HG02642 (cell line): ENCODE results near the gene NR2F1-AS1.

Source experiments
- ATAC-seq: cut with Tn5 transposase; IDR thresholded peaks from one replicate; pipeline ENCODE4 v1.9.1; 2021; ENCODE audit warnings: mild to moderate bottlenecking; ENCODE audit not compliant: unreplicated experiment, poor library complexity

NR2F1-AS1 gene

DNA sequence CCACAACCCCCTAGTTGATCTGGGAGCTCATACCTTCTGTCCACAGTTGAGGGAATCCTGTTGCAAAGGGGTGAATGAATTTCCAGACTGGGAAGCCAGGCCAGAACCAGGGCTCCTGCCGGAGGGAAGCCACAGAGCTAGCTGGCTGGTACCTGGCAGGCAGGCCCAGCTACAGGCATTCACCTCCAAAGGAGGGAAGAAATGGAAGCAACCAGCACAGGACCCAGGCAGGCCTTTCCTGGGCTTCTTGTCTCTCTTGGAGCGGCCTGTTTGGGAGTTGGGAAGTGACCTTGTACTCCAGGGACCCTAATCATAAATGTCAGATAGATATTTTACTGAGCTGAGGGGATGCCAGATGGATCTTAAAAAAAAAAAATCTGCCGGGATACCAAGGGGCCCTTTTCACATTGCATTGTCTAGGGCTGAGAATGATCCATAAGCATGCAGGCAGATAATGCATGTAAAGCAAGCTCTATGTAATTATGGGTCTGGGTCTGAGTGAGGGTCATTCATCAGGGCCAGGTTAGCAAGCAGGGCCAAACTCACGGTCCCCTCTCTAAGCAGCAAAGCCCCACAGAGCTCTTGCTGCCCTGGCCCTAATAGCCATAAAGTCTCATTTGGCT is 10.4 kb upstream of the NR2F1-AS1 start:
- no peak for ATAC-seq

DNA sequence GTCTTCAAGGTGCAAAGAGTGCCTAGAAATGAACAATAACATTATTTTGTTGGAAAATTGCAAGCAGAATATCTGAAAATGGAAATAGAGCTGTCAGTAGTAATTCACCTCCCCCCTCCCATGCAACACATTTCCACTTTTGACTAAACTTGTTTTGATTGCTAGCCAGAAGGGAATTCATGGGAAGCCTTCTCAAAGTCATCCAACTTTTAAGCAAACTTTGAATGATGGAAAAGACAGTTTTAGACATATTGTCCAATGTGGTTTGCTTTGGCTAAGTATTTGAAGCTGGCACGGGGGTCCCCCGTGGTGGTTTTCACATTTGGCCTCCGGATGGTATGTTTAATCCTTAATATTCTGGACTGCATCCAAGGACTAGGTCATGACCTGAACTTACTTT is 9.5 kb upstream of the NR2F1-AS1 start:
- ATAC-seq = no peak

GRCh38 chr5:93589829-93590215 is 8.8 kb upstream of the NR2F1-AS1 start:
- no peak for ATAC-seq

DNA sequence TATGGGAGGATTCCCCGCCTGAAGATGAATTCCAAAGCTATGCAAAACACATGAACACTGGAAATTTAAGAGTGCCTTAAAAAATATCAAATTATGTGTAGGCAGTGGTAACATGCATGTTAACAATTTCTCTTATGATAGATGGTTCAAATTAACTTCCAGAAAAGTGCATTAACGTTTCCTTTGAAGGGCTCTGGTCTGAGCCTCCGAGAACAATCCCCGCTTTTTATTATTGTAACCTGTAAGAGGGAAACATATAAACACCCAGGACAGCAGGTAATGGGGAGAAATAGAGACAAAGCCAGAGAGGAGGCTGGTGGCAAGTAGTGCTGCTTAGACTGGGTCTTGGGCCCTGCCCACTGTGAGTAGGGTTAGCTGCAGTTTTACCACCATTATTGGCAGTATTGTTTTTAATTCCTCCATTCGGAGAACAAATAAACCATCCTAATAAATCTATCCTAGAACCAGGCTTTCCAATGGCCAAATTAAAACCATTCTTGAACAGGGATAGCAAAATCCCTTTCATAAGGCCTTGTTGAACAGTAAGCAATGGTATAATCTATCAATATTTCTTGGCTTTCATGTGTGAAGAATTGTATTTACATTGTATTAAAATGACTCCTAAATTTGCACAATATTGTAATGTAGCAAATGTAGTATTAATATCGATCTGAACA is 8.3 kb upstream of the NR2F1-AS1 start:
- ATAC-seq = no peak

DNA sequence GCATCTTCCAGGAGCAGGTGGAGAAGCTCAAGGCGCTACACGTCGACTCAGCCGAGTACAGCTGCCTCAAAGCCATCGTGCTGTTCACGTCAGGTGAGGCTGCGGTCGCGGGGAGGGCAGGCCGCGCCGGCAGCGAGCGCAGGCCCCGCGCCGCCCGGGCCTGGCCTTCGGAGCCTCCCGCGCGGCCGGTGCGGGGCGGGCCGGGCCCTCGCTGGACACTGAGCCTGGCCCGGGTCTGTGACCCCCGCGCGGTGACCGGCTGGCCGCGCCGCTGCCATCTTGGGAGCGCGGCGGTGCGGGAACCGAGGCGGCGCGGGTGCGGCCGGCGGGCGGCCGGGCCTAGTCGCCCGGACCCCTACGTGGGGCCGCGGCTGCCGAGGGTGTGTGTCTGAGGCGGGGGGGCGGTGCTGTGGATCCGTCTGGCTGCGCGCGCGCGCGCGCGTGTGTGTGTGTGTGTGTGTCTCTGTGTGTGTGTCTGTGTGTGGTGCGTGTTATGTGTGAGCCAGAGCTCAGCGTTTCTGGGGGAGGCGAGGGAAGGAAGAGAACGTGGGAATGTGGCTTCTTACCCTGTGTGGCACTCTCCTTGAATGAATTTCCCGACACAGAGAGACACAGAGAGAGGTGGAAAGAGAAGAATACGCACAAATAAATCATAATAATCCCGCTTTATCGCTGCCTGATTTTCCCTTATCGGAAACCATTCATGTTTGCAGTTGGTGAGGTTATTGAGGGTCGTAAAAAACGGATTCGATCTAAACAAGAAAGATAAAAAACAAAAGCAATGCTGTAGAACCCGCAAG is 7.5 kb upstream of the NR2F1-AS1 start:
- ATAC-seq = no peak

DNA sequence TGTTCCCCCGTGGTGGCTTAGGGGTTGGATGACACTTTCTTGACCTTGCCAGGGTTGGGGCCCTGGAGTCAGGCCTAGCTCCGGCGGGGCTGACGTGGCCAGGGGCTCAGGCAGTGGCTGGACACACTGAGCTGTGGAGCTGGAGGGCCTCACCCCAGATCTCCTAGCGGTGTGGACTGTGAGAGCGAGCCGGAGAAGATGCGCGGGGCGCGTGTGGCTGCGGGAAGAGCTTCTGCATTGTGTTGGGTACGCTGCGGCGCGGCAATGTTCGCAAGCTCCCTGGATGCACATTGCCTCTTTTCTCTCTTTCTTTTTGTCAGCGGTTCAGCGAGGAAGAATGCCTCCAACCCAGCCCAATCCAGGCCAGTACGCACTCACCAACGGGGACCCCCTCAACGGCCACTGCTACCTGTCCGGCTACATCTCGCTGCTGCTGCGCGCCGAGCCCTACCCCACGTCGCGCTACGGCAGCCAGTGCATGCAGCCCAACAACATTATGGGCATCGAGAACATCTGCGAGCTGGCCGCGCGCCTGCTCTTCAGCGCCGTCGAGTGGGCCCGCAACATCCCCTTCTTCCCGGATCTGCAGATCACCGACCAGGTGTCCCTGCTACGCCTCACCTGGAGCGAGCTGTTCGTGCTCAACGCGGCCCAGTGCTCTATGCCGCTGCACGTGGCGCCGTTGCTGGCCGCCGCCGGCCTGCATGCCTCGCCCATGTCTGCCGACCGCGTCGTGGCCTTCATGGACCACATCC is 6.8 kb upstream of the NR2F1-AS1 start:
- ATAC-seq = no peak

DNA sequence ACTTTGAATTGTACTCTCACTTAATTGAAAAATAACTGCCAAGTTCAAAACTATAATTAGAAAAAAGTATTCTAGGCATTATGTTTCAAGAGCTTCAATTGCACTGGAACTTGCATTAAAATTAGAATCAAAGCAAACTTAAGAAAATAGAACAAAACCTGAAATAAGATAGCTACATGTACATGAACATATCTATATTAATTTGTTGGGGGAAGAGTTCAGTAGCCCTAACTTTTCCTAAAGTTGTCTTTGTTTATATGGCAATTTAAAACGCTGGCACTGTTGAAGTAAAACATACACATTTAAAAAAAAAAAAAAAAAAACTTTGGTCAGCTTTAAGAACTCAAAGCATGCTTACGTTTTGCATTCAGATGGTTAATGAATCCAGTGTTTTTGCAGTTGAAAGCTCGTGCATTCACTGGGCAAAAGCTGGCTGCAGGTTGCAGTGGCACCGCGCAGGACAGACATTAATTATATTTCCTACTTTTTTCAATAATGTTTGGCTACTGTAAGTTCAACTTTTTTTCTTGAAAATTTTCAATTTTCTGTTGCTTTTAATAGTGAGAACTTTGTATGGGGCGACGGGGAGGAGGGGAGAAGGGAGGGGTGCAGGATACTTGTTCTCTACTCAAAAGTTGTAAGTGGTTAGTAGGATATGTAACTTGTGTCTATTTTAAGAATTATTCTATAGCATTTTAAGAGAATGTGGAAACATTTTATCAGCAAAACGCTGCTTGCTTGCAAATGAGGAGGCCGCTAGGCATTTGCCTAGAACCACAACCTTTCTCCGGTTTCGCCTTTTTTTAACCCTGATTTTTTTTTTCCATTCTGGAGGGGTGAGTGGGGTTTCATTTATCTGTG is 5.9 kb upstream of the NR2F1-AS1 start:
- ATAC-seq = no peak

DNA sequence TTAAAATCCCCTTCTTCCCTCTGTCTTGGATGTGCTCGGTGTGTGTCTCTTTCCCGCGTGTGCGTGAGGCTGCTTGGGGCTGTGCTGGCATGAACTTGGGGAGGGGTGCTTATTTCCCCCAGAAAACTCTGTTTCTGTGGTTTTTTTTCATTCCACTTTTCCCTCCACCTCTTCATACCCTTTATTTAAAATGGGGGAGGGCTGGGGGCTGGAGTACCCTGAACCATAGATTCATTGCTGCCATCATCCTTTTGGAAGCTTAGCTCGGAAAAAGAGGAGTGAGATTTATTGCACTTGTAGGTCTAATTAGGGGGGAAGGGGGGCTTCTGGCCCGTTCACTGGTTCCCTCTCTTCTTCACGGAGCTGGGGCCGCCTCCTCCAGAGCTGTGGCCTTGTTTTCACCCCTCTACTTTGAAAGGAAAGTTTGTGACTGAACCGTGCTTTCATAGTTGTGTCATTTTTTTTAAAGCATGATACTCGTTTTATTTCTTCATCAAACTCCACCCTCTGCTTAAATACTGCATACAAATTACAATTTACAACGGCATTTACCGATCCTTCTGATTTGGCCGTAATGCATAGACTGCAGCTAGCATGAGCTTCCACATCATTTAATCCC is 4.9 kb upstream of the NR2F1-AS1 start:
- ATAC-seq = no peak

GRCh38 chr5:93585041-93585766 is 4.2 kb upstream of the NR2F1-AS1 start:
- ATAC-seq = no peak

GRCh38 chr5:93584596-93585040 is 3.6 kb upstream of the NR2F1-AS1 start:
- ATAC-seq = no peak

DNA sequence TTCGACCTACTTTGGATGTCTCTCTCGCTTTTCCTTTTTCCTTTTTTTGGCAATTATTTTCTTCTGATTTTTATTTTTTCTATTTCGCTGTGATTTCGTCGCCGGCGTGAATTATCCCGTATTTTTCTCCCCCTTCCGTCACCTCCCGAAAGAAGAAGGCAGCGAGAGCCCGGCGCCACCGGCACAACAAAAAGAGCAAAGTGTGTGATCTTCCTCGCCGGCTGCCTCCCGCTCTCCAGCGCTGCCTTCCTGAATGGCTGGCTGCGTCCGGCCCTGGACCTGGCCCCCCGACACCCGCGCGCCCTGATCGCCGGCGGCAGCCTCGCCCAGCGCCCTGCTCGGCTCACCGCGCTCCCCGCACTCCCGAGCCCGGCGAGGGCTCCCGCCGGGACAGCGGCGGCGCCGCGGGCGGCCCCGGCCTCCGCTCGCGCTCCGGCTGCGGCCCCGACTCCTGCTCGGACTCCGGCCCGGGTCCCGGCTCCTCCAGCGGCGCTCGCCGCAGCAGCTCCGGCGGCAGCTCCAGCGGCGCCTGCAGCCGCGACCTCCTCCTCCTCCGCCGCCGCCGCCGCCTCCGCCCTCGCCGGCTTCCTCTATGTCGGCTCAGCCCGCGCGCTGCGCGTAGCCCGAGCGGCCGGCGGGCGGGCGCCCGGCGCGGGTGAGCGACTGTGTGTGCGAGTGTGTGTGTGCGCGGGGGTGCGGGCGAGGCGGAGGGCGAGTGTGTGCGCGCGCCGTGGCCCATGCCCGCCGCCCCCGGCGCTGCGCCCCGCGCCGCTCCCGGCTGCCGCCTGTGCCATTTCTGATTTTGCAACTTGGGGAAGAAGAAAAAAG is 3.0 kb upstream of the NR2F1-AS1 start:
- peak; percentile 38 for ATAC-seq

GRCh38 chr5:93583439-93583767 is 2.4 kb upstream of the NR2F1-AS1 start:
- no peak for ATAC-seq

- no peak for ATAC-seq
These were observed 1.8 kb upstream of the NR2F1-AS1 start, which contains the start of gene NR2F1 for GRCh38 chr5:93582677-93583438. Gene NR2F1, plus strand, starts transcription at chr5:93583222. Its CDS starts 1,802 bp downstream, at chr5:93585024.

DNA sequence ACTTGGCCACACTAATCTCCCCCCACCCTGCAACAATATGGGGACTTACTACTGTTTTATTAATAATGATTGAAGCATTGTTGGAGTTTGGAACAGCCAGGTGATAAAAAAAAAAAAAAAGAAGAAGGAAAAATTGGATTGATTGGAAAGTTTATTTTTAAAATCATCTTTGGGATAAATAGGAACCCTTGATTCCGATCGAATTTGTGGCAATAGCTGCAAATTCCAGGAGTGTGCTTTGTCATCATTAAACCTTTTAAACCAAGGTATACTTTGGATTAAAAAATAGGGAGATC is 1.1 kb upstream of the NR2F1-AS1 start:
- ATAC-seq = no peak

- no peak for ATAC-seq
These were observed 724 bp downstream of the NR2F1-AS1 start for GRCh38 chr5:93580063-93580926.

DNA sequence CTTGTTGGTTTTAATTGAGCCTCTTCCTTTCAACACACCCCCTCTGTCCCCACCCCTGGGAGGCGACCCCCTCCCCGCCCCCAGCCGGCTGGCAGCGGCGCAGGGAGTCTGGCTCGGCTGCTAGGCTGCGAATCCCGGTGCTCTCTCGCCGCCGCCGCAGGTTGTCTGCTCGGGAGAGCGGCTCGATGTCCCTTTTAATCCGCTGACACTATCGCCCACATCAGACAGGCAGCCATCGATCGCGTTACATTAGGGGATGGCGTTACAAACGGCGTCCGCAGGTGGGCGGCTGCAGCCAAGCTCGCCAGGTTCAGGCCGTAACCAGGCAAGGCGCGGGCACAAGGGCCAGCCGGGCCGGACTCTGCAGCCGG is 1.3 kb downstream of the NR2F1-AS1 start:
- ATAC-seq = no peak
